K562 (cell line): ENCODE data around the gene ZNF790. TPM values are rescaled to one million over a fixed set of nuclear protein-coding genes. Genes with fewer than 3 reads are reported as not detected.

Experiments
- ATAC-seq: fragments of 200-7000 bp; cut with Tn5 transposase; 3 replicates; pipeline ENCODE4 v1.9.1; 2020; ENCODE audit warnings: moderate library complexity
- Bru-seq: library from RNA; stranded (reverse); fragments of 400-500 nt; gene quantifications from one replicate; lab custom pipeline; 2021; lab: Mats Ljungman, UMichigan
- BruChase-seq, 2 experiments: library from RNA; stranded (reverse); fragments of 400-500 nt; gene quantifications; one replicate each; lab custom pipeline; 2021; lab: Mats Ljungman, UMichigan
- BruUV-seq: library from RNA; stranded (reverse); fragments of 400-500 nt; replicated peaks from 2 replicates; lab custom pipeline; 2021; lab: Mats Ljungman, UMichigan
- CTCF ChIA-PET: fragments of 300-600 bp; formaldehyde crosslinking; extraction: SDS; loops from one replicate; lab custom pipeline; 2021; ENCODE audit warnings: low intra/inter-chr PET ratio; lab: Yijun Ruan, JAX
- POLR2A ChIA-PET: fragments of 300-600, 350-650 bp; sonication (Branson Sonifier 250); formaldehyde crosslinking; extraction: SDS; loops from one replicate; lab custom pipeline; 2021; ENCODE audit warnings: antibody characterized with exemption, inconsistent platforms; lab: Yijun Ruan, JAX
- DNase-seq, 4 experiments: peaks; one replicate each; pipeline versions ENCODE4 v3.0.0 to v3.0.0-alpha.2; 2011 to 2018; ENCODE audit warnings: low spot score in 3 of 4, mixed read lengths in 3 of 4; ENCODE audit errors: extremely low read depth in 1 of 4
- FAIRE-seq: peaks from 2 replicates; lab custom pipeline; 2011; peaks lifted over from hg19 to GRCh38; lab: Jason Lieb, UNC
- H2AFZ ChIP-seq: 2 replicates; pipeline ENCODE4 v1.6.0; 2011; ENCODE audit warnings: low read depth, low read length, control low read depth, inconsistent platforms
- H3K27ac ChIP-seq: fragments of 200-600 bp; 3 replicates; pipeline ENCODE4 v1.8.0; 2011; ENCODE audit warnings: low read depth, mild to moderate bottlenecking, control low read depth, inconsistent platforms, low read length, moderate library complexity, mixed read lengths; ENCODE audit errors: extremely low read depth
- H3K27me3 ChIP-seq, 2 experiments: fragments of 300-600 bp in 1 of 2; 2 replicates in 1 of 2; 3 replicates in 1 of 2; pipeline versions ENCODE4 v1.6.0 to v1.8.0; 2011; ENCODE audit warnings: inconsistent platforms in 2 of 2, low read length in 2 of 2, mild to moderate bottlenecking in 1 of 2, mixed read lengths in 1 of 2, moderate library complexity in 1 of 2; ENCODE audit not compliant: control insufficient read depth in 2 of 2, insufficient read depth in 2 of 2
- H3K36me3 ChIP-seq: fragments of 300-600 bp; 3 replicates; pipeline ENCODE4 v1.8.0; 2011; ENCODE audit warnings: mild to moderate bottlenecking, low read length, inconsistent platforms; ENCODE audit not compliant: control insufficient read depth, insufficient read depth
- H3K4me1 ChIP-seq, 2 experiments: fragments of 200-600 bp in 1 of 2; replicated peaks in 1 of 2; 2 replicates in 1 of 2; 3 replicates in 1 of 2; pipeline versions ENCODE4 v1.5.1 to v1.8.0; 2011; ENCODE audit warnings: inconsistent platforms in 2 of 2, low read length in 2 of 2, mild to moderate bottlenecking in 1 of 2, mixed read lengths in 1 of 2, moderate library complexity in 1 of 2; ENCODE audit not compliant: control insufficient read depth in 2 of 2, insufficient read depth in 2 of 2
- H3K4me2 ChIP-seq: 2 replicates; pipeline ENCODE4 v1.6.1; 2011; ENCODE audit warnings: low read length, control low read depth, inconsistent platforms, mixed read lengths; ENCODE audit not compliant: insufficient read depth
- H3K4me3 ChIP-seq: fragments of 200-600 bp; sonication (generic), shearing (Covaris generic); 2 replicates; pipeline ENCODE4 v1.5.1; 2016; ENCODE audit warnings: control low read depth, inconsistent platforms
- H3K79me2 ChIP-seq: fragments of 200-600 bp; 3 replicates; pipeline ENCODE4 v1.8.0; 2011; ENCODE audit warnings: low read length, inconsistent platforms; ENCODE audit not compliant: control insufficient read depth, insufficient read depth
- H3K9ac ChIP-seq, 2 experiments: 2 replicates each; pipeline versions ENCODE4 v1.6.0 to v1.6.1; 2011; ENCODE audit warnings: low read depth in 2 of 2, low read length in 2 of 2, control low read depth in 1 of 2, inconsistent platforms in 1 of 2, mild to moderate bottlenecking in 1 of 2, mixed read lengths in 1 of 2; ENCODE audit not compliant: insufficient read depth in 1 of 2
- H3K9me1 ChIP-seq: one replicate; pipeline ENCODE4 v1.6.0; 2011; ENCODE audit warnings: inconsistent platforms, mild to moderate bottlenecking, low read length, moderate library complexity; ENCODE audit not compliant: control insufficient read depth, insufficient read depth
- H3K9me3 ChIP-seq: replicated peaks from 2 replicates; pipeline ENCODE4 v1.5.1; 2011; ENCODE audit warnings: low read depth, low read length, inconsistent platforms; ENCODE audit not compliant: control insufficient read depth, insufficient read depth
- H4K20me1 ChIP-seq: replicated peaks from 2 replicates; pipeline ENCODE4 v1.6.1; 2011; ENCODE audit warnings: low read length, inconsistent platforms, mixed read lengths; ENCODE audit not compliant: control insufficient read depth, insufficient read depth
- GABPB1 ChIP-seq: sonication (generic); formaldehyde crosslinking; IDR thresholded peaks from 2 replicates; pipeline ENCODE4 v1.8.0; 2022; ENCODE audit warnings: mild to moderate bottlenecking, missing genetic modification reagents
- RBFOX2 ChIP-seq: fragments of 200-400 bp; formaldehyde crosslinking; IDR thresholded peaks from 2 replicates; pipeline ENCODE4 v1.6.1; 2017; ENCODE audit warnings: low read depth, mild to moderate bottlenecking, low read length, moderate library complexity
- RFX1 ChIP-seq: fragments of 450-650 bp; IDR thresholded peaks from 2 replicates; pipeline ENCODE4 v1.6.1; 2016; ENCODE audit warnings: mild to moderate bottlenecking, moderate library complexity
- ZC3H4 ChIP-seq: sonication (generic); formaldehyde crosslinking; IDR thresholded peaks from 2 replicates; pipeline ENCODE4 v1.9.0; 2021; ENCODE audit warnings: missing genetic modification reagents, borderline replicate concordance
- ZNF12 ChIP-seq: sonication (generic); formaldehyde crosslinking; IDR thresholded peaks from 2 replicates; pipeline ENCODE4 v1.4.0; 2020; ENCODE audit warnings: mild to moderate bottlenecking, missing genetic modification reagents
- WGBS: fragments of 100-300 bp; shearing (Covaris generic); methylation state at CpG from one replicate; pipeline ENCODE4 v1.1.6; 2016; ENCODE audit warnings: low coverage, mixed read lengths; ENCODE audit not compliant: insufficient coverage; ENCODE audit errors: missing lambda C conversion rate; 5-methylcytosine and 5-hydroxymethylcytosine counted together
- in situ Hi-C: fragments of 300-500 bp; cut with MboI; formaldehyde crosslinking; loops from 4 replicates; pipeline ENCODE4 v1.15.0; 2018; ENCODE audit warnings: inconsistent platforms, mixed read lengths
- intact Hi-C: fragments of 100-400 bp; cut with micrococcal nuclease; formaldehyde crosslinking; loops from 2 replicates; pipeline ENCODE4 v1.14.2; 2022
- long read RNA-seq, 3 experiments: library from polyadenylated mRNA in 2 of 3; library from RNA in 1 of 3; unstranded in 2 of 3; stranded (forward) in 1 of 3; transcript quantifications; one replicate each; pipeline ENCODE4 v2.0.0, GENCODE V29; 2019 to 2022
- polyA minus RNA-seq, 3 experiments: library from RNA; depleted of rRNA, polyadenylated mRNA; stranded (reverse); fragments of >200 nt; gene quantifications; 2 replicates each; pipeline ENCODE4 v1.2.3, GENCODE V29; 2011
- polyA plus RNA-seq, 8 experiments: library from polyadenylated mRNA; depleted of rRNA in 4 of 8; stranded (reverse) in 5 of 8; unstranded in 3 of 8; fragments of >200 nt; fragmentation: Nextera tagmentation in 2 of 8; fragmentation: Illumina TruSeq in 1 of 8; extraction: Ambion mirVana in 2 of 8; extraction: Trizol in 1 of 8; gene quantifications; 2 replicates each; pipeline versions ENCODE4 v1.2.1 to v1.2.3, GENCODE V29; 2011 to 2014; ENCODE audit warnings: inconsistent platforms in 1 of 8, missing spikeins in 1 of 8
- total RNA-seq, 7 experiments: library from RNA; depleted of rRNA in 6 of 7; stranded (reverse); fragments of >200 nt in 6 of 7; fragmentation: Illumina TruSeq in 2 of 7; extraction: Trizol in 2 of 7; gene quantifications; 2 replicates each; pipeline versions ENCODE4 v1.2.1 to v1.2.3, GENCODE V29; 2011 to 2021; ENCODE audit warnings: low replicate concordance in 1 of 7
- TF ChIP-seq, protein P1 (sequence below), 2 experiments: fragments of 450-650 bp in 1 of 2; sonication (generic) in 1 of 2; formaldehyde crosslinking in 1 of 2; IDR thresholded peaks; 2 replicates each; pipeline versions ENCODE4 v1.7.1 to v1.9.0; 2016 to 2022; ENCODE audit warnings: inconsistent platforms in 1 of 2, mild to moderate bottlenecking in 1 of 2, missing genetic modification reagents in 1 of 2

Gene ZNF790
- total RNA-seq (2011; cell fraction: chromatin; rRNA removed; ENCODE audit: low replicate concordance), result 0.46 and 1.1 TPM in 2 replicates
- 1.1 and 1.8 TPM in 2 replicates for total RNA-seq (2011; cell fraction: nucleolus; rRNA removed)
- 1.5 and 1.7 TPM in 2 replicates for total RNA-seq (2011; cell fraction: nucleoplasm; rRNA removed)
- total RNA-seq (2014; rRNA removed) (0.24 and 1.2 TPM in 2 replicates), total RNA-seq (2014; rRNA removed; fragmentation: Illumina TruSeq; extraction: Trizol) (0.87 and 1.6 TPM in 2 replicates), total RNA-seq (2015; rRNA removed; fragmentation: Illumina TruSeq; extraction: Trizol) (0.41 and 0.62 TPM in 2 replicates), total RNA-seq (2021) (0.38 and 0.49 TPM in 2 replicates), polyA plus RNA-seq (2011; rRNA removed) (0.07 and 0.33 TPM in 2 replicates), polyA plus RNA-seq (2014; fragmentation: Illumina TruSeq; extraction: Trizol) (0.29 and 0.37 TPM in 2 replicates), polyA plus RNA-seq (2014; fragmentation: Nextera tagmentation; extraction: Ambion mirVana) (under 1 TPM; 0.46 to 0.53 TPM), polyA plus RNA-seq (2014; rRNA removed) (0.88 and 1.7 TPM in 2 replicates), polyA minus RNA-seq (2011; rRNA and poly(A)+ RNA removed) (0.32 and 0.42 TPM in 2 replicates), Bru-seq, nascent RNA (percentile 46 among the genes with signal in this experiment), BruChase-seq, experiment 1, labeled RNA remaining after a 2-hour chase (percentile 49 among the genes with signal in this experiment), BruChase-seq, experiment 2, labeled RNA remaining after a 6-hour chase (percentile 44 among the genes with signal in this experiment)
- 0.03 and 0.06 TPM in 2 replicates for polyA plus RNA-seq (2011; cell fraction: cytosol; rRNA removed)
- 0.03 and 0.24 TPM in 2 replicates for polyA plus RNA-seq (2011; cell fraction: nucleus; rRNA removed)
- polyA plus RNA-seq (2012), result 0.30 and 0.62 TPM in 2 replicates
- polyA minus RNA-seq (2011; cell fraction: cytosol; rRNA and poly(A)+ RNA removed), result not detected in 2 replicates
- polyA minus RNA-seq (2011; cell fraction: nucleus; rRNA and poly(A)+ RNA removed), result 0.67 and 1.1 TPM in 2 replicates
- long read RNA-seq, experiment 1, result 0 reads
- long read RNA-seq, experiment 2, partial matches to known transcripts, result 0 of 1 reads
- long read RNA-seq, experiment 2, other reads (novel, unspliced or antisense), result 0 of 1 reads
- long read RNA-seq, experiment 3, partial matches to known transcripts, result 0 of 1 reads
- long read RNA-seq, experiment 3, other reads (novel, unspliced or antisense), result 1 of 1 reads

GRCh38 chr19:36837906-36838783, at the start of gene ZNF790:
Gene ZNF790, minus strand, starts transcription at chr19:36838387. Its CDS starts 12,768 bp downstream, at chr19:36825619.
- WGBS, result 2% methylated on average over 54 of the region's 56 CpGs
- ATAC-seq (peak; percentile 98), DNase-seq (peak; percentile 22 to 63 (median 34)), FAIRE-seq (peak; percentile 29)
- H3K9ac ChIP-seq, result peak within 1 kb of the TSS; percentile 57 to 79
- intact Hi-C loops (no loop called here), in situ Hi-C loops (no loop called here)
- H3K9me1 ChIP-seq, result no peaks in the 10 kb centered on the region
- peak within 1 kb of the TSS; percentile 48 for H3K4me3 ChIP-seq
- peak within 1 kb of the TSS; percentile 73 for H3K27ac ChIP-seq
- H3K4me2 ChIP-seq, result peak within 1 kb of the TSS; percentile 67
- peak within 1 kb of the TSS; percentile 87 for H2AFZ ChIP-seq
- BruUV-seq, result TSS peak; percentile 68
- H4K20me1 ChIP-seq, result no peaks in the 10 kb centered on the region
- H3K79me2 ChIP-seq, result no peaks in the 10 kb centered on the region
- no peaks in the 10 kb centered on the region for H3K27me3 ChIP-seq
- H3K36me3 ChIP-seq, result no peaks in the 10 kb centered on the region
- H3K9me3 ChIP-seq, result no peaks in the 10 kb centered on the region; the same call in 1 of the 2 replicates
- ChIA-PET CTCF (interaction anchor here (0.5 kb wide), 1 partner anchor 242 kb away, joined by 3 read pairs; no protein-coding TSS in a partner anchor), POLR2A (interaction anchor here (0.7 kb wide), 1 partner anchor 15 kb away, joined by 3 read pairs; no protein-coding TSS in a partner anchor)
- H3K4me1 ChIP-seq, result no peaks in the 10 kb centered on the region
- TF ChIP-seq, protein P1, sequence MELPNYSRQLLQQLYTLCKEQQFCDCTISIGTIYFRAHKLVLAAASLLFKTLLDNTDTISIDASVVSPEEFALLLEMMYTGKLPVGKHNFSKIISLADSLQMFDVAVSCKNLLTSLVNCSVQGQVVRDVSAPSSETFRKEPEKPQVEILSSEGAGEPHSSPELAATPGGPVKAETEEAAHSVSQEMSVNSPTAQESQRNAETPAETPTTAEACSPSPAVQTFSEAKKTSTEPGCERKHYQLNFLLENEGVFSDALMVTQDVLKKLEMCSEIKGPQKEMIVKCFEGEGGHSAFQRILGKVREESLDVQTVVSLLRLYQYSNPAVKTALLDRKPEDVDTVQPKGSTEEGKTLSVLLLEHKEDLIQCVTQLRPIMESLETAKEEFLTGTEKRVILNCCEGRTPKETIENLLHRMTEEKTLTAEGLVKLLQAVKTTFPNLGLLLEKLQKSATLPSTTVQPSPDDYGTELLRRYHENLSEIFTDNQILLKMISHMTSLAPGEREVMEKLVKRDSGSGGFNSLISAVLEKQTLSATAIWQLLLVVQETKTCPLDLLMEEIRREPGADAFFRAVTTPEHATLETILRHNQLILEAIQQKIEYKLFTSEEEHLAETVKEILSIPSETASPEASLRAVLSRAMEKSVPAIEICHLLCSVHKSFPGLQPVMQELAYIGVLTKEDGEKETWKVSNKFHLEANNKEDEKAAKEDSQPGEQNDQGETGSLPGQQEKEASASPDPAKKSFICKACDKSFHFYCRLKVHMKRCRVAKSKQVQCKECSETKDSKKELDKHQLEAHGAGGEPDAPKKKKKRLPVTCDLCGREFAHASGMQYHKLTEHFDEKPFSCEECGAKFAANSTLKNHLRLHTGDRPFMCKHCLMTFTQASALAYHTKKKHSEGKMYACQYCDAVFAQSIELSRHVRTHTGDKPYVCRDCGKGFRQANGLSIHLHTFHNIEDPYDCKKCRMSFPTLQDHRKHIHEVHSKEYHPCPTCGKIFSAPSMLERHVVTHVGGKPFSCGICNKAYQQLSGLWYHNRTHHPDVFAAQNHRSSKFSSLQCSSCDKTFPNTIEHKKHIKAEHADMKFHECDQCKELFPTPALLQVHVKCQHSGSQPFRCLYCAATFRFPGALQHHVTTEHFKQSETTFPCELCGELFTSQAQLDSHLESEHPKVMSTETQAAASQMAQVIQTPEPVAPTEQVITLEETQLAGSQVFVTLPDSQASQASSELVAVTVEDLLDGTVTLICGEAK (IDR thresholded peaks at IDR 0.05), result peak; percentile 80
- TF ChIP-seq, protein P1 (CRISPR knock-in tag; IDR thresholded peaks at IDR 0.05), result no peak
- TF ChIP-seq ZNF12 (CRISPR knock-in tag) (no peak), RFX1 (peak; percentile 32; the same call in 1 of the 2 replicates), GABPB1 (CRISPR knock-in tag) (peak; percentile 73; the same call in 1 of the 2 replicates), ZC3H4 (CRISPR knock-in tag) (no peak), RBFOX2 (peak; percentile 69)
